GM12878 (cell line): ENCODE measurements around the gene RAPGEF6. TPM values are rescaled to one million over a fixed set of nuclear protein-coding genes. Genes with fewer than 3 reads are reported as not detected.

Experiments
- ATAC-seq: fragments of 200-7000 bp; cut with Tn5 transposase; 3 replicates; pipeline ENCODE4 v1.9.1; 2020; ENCODE audit warnings: mild to moderate bottlenecking, moderate library complexity
- BruUV-seq: library from RNA; stranded (reverse); fragments of 400-500 nt; replicated peaks from 2 replicates; lab custom pipeline; 2021; lab: Mats Ljungman, UMichigan
- CTCF ChIA-PET: fragments of 300-600 bp; sonication (Branson Sonifier 250); formaldehyde crosslinking; extraction: SDS; loops from one replicate; lab custom pipeline; 2021; ENCODE audit warnings: inconsistent platforms; lab: Yijun Ruan, JAX
- POLR2A ChIA-PET: fragments of 350-600 bp; formaldehyde crosslinking; extraction: SDS; loops from one replicate; lab custom pipeline; 2021; ENCODE audit warnings: inconsistent platforms; lab: Charles Lee
- RAD21 ChIA-PET: fragments of 300-600 bp; sonication (Branson Sonifier 250); formaldehyde crosslinking; loops from one replicate; lab custom pipeline; 2023; ENCODE audit warnings: antibody characterized with exemption; ENCODE audit not compliant: unreplicated experiment; lab: Charles Lee
- SMC1A ChIA-PET: fragments of 300-600 bp; sonication (Branson Sonifier 250); formaldehyde crosslinking; loops from one replicate; lab custom pipeline; 2023; ENCODE audit not compliant: unreplicated experiment, uncharacterized antibody; lab: Charles Lee
- DNase-seq: peaks from one replicate; pipeline ENCODE4 v3.0.0-alpha.2; 2011; ENCODE audit warnings: low read depth, low spot score
- FAIRE-seq: peaks from 3 replicates; lab custom pipeline; 2011; peaks lifted over from hg19 to GRCh38; lab: Jason Lieb, UNC
- H2AFZ ChIP-seq: 2 replicates; pipeline ENCODE4 v1.6.0; 2011; ENCODE audit warnings: low read depth, low read length, control low read depth; ENCODE audit not compliant: control insufficient read depth
- H3K27ac ChIP-seq: 2 replicates; pipeline ENCODE4 v1.5.1; 2011; ENCODE audit warnings: control low read depth; ENCODE audit not compliant: control insufficient read depth, insufficient read depth
- H3K27me3 ChIP-seq, 2 experiments: replicated peaks in 1 of 2; 2 replicates each; pipeline versions ENCODE4 v1.6.0 to v1.6.1; 2011; ENCODE audit warnings: low read length in 1 of 2; ENCODE audit not compliant: control insufficient read depth in 2 of 2, insufficient read depth in 2 of 2
- H3K36me3 ChIP-seq, 2 experiments: 2 replicates each; pipeline ENCODE4 v1.5.1; 2011; ENCODE audit warnings: low read length in 1 of 2; ENCODE audit not compliant: control insufficient read depth in 2 of 2, insufficient read depth in 2 of 2
- H3K4me1 ChIP-seq: 2 replicates; pipeline ENCODE4 v1.6.1; 2011; ENCODE audit warnings: mild to moderate bottlenecking, low read length, moderate library complexity, mixed read lengths; ENCODE audit not compliant: control insufficient read depth, insufficient read depth
- H3K4me2 ChIP-seq: 2 replicates; pipeline ENCODE4 v1.6.0; 2011; ENCODE audit warnings: control low read depth; ENCODE audit not compliant: control insufficient read depth, insufficient read depth
- H3K4me3 ChIP-seq: fragments of 200-600 bp; sonication (generic); 2 replicates; pipeline ENCODE4 v1.5.1; 2016
- H3K79me2 ChIP-seq: 2 replicates; pipeline ENCODE4 v1.6.0; 2011; ENCODE audit warnings: low read length; ENCODE audit not compliant: control insufficient read depth, insufficient read depth
- H3K9ac ChIP-seq: 2 replicates; pipeline ENCODE4 v1.8.0; 2011; ENCODE audit warnings: low read length, control low read depth, mixed read lengths; ENCODE audit not compliant: control insufficient read depth, insufficient read depth
- H3K9me3 ChIP-seq: replicated peaks from 3 replicates; pipeline ENCODE4 v1.5.1; 2011; ENCODE audit warnings: mild to moderate bottlenecking, low read length; ENCODE audit not compliant: control insufficient read depth, insufficient read depth
- H4K20me1 ChIP-seq: 2 replicates; pipeline ENCODE4 v1.6.0; 2011; ENCODE audit not compliant: control insufficient read depth, insufficient read depth
- ATF2 ChIP-seq: IDR thresholded peaks from 2 replicates; pipeline ENCODE4 v1.6.1; 2012; ENCODE audit warnings: low read length, inconsistent platforms
- CHD1 ChIP-seq: IDR thresholded peaks from 2 replicates; pipeline ENCODE4 v1.6.1; 2012; ENCODE audit warnings: low read depth, low read length, improper control_type of control experiment
- EP300 ChIP-seq, 2 experiments: fragments of 150-350 bp in 1 of 2; IDR thresholded peaks; 2 replicates each; pipeline ENCODE4 v1.6.1; 2011 to 2012; ENCODE audit warnings: low read depth in 2 of 2, low read length in 2 of 2, borderline replicate concordance in 1 of 2, improper control_type of control experiment in 1 of 2, inconsistent platforms in 1 of 2; ENCODE audit not compliant: control insufficient read depth in 1 of 2
- JUNB ChIP-seq: IDR thresholded peaks from 2 replicates; pipeline ENCODE4 v1.6.1; 2016; ENCODE audit warnings: antibody characterized with exemption, mild to moderate bottlenecking
- MAX ChIP-seq: IDR thresholded peaks from 2 replicates; pipeline ENCODE4 v1.6.1; 2012; ENCODE audit warnings: low read depth, low read length, improper control_type of control experiment
- NFIC ChIP-seq: IDR thresholded peaks from 2 replicates; pipeline ENCODE4 v1.6.1; 2012; ENCODE audit warnings: low read depth, mild to moderate bottlenecking, inconsistent platforms, low read length, moderate library complexity
- NR2C2 ChIP-seq: IDR thresholded peaks from 2 replicates; pipeline ENCODE4 v1.6.1; 2011; ENCODE audit warnings: borderline replicate concordance, low read depth; ENCODE audit not compliant: control insufficient read depth, insufficient read length
- SREBF2 ChIP-seq: IDR thresholded peaks from 2 replicates; pipeline ENCODE4 v1.6.1; 2012; ENCODE audit warnings: mild to moderate bottlenecking, low read length
- ZNF207 ChIP-seq: fragments of 450-650 bp; IDR thresholded peaks from 2 replicates; pipeline ENCODE4 v1.6.1; 2014; ENCODE audit warnings: antibody characterized with exemption, mild to moderate bottlenecking, borderline replicate concordance
- ZNF24 ChIP-seq: fragments of 450-650 bp; IDR thresholded peaks from 2 replicates; pipeline ENCODE4 v1.6.1; 2017; ENCODE audit warnings: antibody characterized with exemption, mild to moderate bottlenecking
- WGBS: methylation state at CpG from one replicate; pipeline ENCODE4 v1.1.6; 2016; ENCODE audit warnings: low lambda C conversion rate; ENCODE audit not compliant: insufficient replicate concordance, insufficient coverage; ENCODE audit errors: missing lambda C conversion rate; 5-methylcytosine and 5-hydroxymethylcytosine counted together
- in situ Hi-C: fragments of 300-500 bp; cut with MboI; formaldehyde crosslinking; loops from 9 replicates; pipeline ENCODE4 v1.14.3; 2018; ENCODE audit warnings: mixed read lengths
- intact Hi-C: fragments of 100-400 bp; cut with micrococcal nuclease; formaldehyde crosslinking; loops from one replicate; pipeline ENCODE4 v1.14.2; 2022; ENCODE audit not compliant: unreplicated experiment
- polyA plus RNA-seq, 11 experiments: library from polyadenylated mRNA; depleted of rRNA in 4 of 11; unstranded in 6 of 11; stranded (reverse) in 5 of 11; fragments of >200 nt; fragmentation: Nextera tagmentation in 4 of 11; fragmentation: Illumina TruSeq in 1 of 11; extraction: Ambion mirVana in 4 of 11; extraction: Trizol in 1 of 11; gene quantifications; 1 replicate in 1 of 11; 2 replicates in 10 of 11; pipeline versions ENCODE4 v1.2.1 to v1.2.3, GENCODE V29; 2011 to 2016; ENCODE audit warnings: inconsistent platforms in 2 of 11, missing spikeins in 2 of 11, low read depth in 1 of 11
- total RNA-seq, 4 experiments: library from RNA; depleted of rRNA in 3 of 4; stranded (reverse); fragments of >200 nt in 3 of 4; fragmentation: Illumina TruSeq in 1 of 4; extraction: Trizol in 1 of 4; gene quantifications; 2 replicates each; pipeline versions ENCODE4 v1.2.1 to v1.2.3, GENCODE V29; 2013 to 2021

Gene RAPGEF6
- total and polyA plus RNA-seq, 10 of the 15 experiments (the other 5 are each of a cell fraction or from before 2014, with no cell fraction given), result 2.9 to 24.0 (median 14.2) TPM

- in situ Hi-C loops (no loop called here), intact Hi-C loops (loop anchor here (5.0 kb wide), 1 partner anchor 465 kb away; the partner anchor contains the start of gene LYRM7)
- Histone ChIP-seq H2AFZ (no peak overlapping the region), H4K20me1 (no peaks in the 10 kb centered on the region), H3K27ac (no peak overlapping the region), H3K9ac (no peak overlapping the region), H3K9me3 (no peaks in the 10 kb centered on the region), H3K4me3 (no peak overlapping the region), H3K27me3 (no peaks in the 10 kb centered on the region), H3K79me2 (peaks cover 24% of the 10 kb centered on the region), H3K4me2 (no peak overlapping the region), H3K4me1 (peaks cover 26% of the 10 kb centered on the region), H3K36me3 (no peaks in the 10 kb centered on the region)
- BruUV-seq, result no TSS peak
- RAD21 ChIA-PET, result interaction anchor here (2.6 kb wide), 1 partner anchor 9 kb away, joined by 10 read pairs; no protein-coding TSS in a partner anchor
- POLR2A ChIA-PET, result interaction anchor here (0.6 to 1.0 kb wide), 2 partner anchors 9 to 218 kb away, joined by 4 to 5 read pairs; no protein-coding TSS in a partner anchor
- ATAC-seq, result no peak
- WGBS, result 71% methylated on average over 4 of the region's 4 CpGs
- SMC1A ChIA-PET, result interaction anchor here (1.0 to 1.4 kb wide), 2 partner anchors 9 to 36 kb away, joined by 3 to 8 read pairs; no protein-coding TSS in a partner anchor
- no peak for FAIRE-seq
- no peak for DNase-seq
- TF ChIP-seq NFIC, result no peak
- no peak for TF ChIP-seq CHD1
- no peak for TF ChIP-seq ZNF24
- TF ChIP-seq EP300 (IDR thresholded peaks at IDR 0.05; ENCODE audit: borderline replicate concordance in 1 of 2, control insufficient read depth in 1 of 2, low read depth in 2 of 2, low read length in 2 of 2), result no peak
- no peak for TF ChIP-seq ZNF207
- TF ChIP-seq ATF2, result no peak
- no peak for TF ChIP-seq NR2C2
- TF ChIP-seq MAX, result no peak
- TF ChIP-seq JUNB, result no peak
- no peak for TF ChIP-seq SREBF2
- CTCF ChIA-PET, result no interaction called here
These were observed 2.7 kb upstream of the RAPGEF6 start for GRCh38 chr5:131637694-131638093.
